ENCODE results near the gene SFTPB.
"Not testable (repeated sequence)": the region's sequence is repeated elsewhere in the genome, so short reads cannot be mapped to it uniquely, and the experiment has no call there.

The SFTPB gene

GRCh38 chr2:85619617-85620016 is 48.4 kb downstream of the SFTPB start:
- DNase-seq (ENCODE audit: low read depth), result no peak
- no peak overlapping the region for H3K4me3 ChIP-seq (ENCODE audit: control insufficient read depth, low read depth, low read length)
- TF ChIP-seq CTCF (conservative IDR thresholded peaks at IDR 0.05; ENCODE audit: control insufficient read depth, insufficient read depth, low read depth, low read length), result no peak

GRCh38 chr2:85617723-85618122 is 50.3 kb downstream of the SFTPB start:
- H3K4me3 ChIP-seq (ENCODE audit: control insufficient read depth, low read depth, low read length); DNase-seq (ENCODE audit: low read depth): not testable (repeated sequence)

- H3K4me3 ChIP-seq (ENCODE audit: control insufficient read depth, low read depth, low read length), result no peak overlapping the region
These were observed 52.6 kb downstream of the SFTPB start for GRCh38 chr2:85615413-85615728.

GRCh38 chr2:85614757-85615156 is 53.2 kb downstream of the SFTPB start:
- not testable (repeated sequence) for H3K4me3 ChIP-seq (ENCODE audit: control insufficient read depth, low read depth, low read length); DNase-seq (ENCODE audit: low read depth)

More at GRCh38 chr2:85615413-85615728, 52.6 kb downstream of the SFTPB start:
- no peak for TF ChIP-seq CTCF (conservative IDR thresholded peaks at IDR 0.05; ENCODE audit: control insufficient read depth, insufficient read depth, low read depth, low read length)
- no peak for DNase-seq (ENCODE audit: low read depth)

- no peak for TF ChIP-seq CTCF (conservative IDR thresholded peaks at IDR 0.05; ENCODE audit: control insufficient read depth, insufficient read depth, low read depth, low read length)
- H3K4me3 ChIP-seq (ENCODE audit: control insufficient read depth, low read depth, low read length), result no peak overlapping the region
- no peak for DNase-seq (ENCODE audit: low read depth)
These were observed 54.1 kb downstream of the SFTPB start for GRCh38 chr2:85613717-85614515.

GRCh38 chr2:85611705-85612587 is 56.1 kb downstream of the SFTPB start, which contains the start of gene C2orf68:
Gene C2orf68, minus strand, starts transcription at chr2:85612066. Its CDS starts 82 bp downstream, at chr2:85611984.
- peak; percentile 78 for DNase-seq (ENCODE audit: low read depth)
- no peak for TF ChIP-seq CTCF (conservative IDR thresholded peaks at IDR 0.05; ENCODE audit: control insufficient read depth, insufficient read depth, low read depth, low read length)
- H3K4me3 ChIP-seq (ENCODE audit: control insufficient read depth, low read depth, low read length), result peak within 1 kb of the TSS; percentile 67

- TF ChIP-seq CTCF (conservative IDR thresholded peaks at IDR 0.05; ENCODE audit: control insufficient read depth, insufficient read depth, low read depth, low read length), result no peak
- H3K4me3 ChIP-seq (ENCODE audit: control insufficient read depth, low read depth, low read length), result peak overlapping the region; percentile 67
- DNase-seq (ENCODE audit: low read depth), result no peak
These were observed 56.7 kb downstream of the SFTPB start for GRCh38 chr2:85611217-85611704.
